Endothelial cell of umbilical vein (primary cell): Measurements from ENCODE around the gene CPXM2. TPM values are rescaled to one million over a fixed set of nuclear protein-coding genes. Genes with fewer than 3 reads are reported as not detected.

Experiments used
- BruUV-seq: library from RNA; stranded (reverse); fragments of 400-500 nt; replicated peaks from 2 replicates; lab custom pipeline; 2021; lab: Mats Ljungman, UMichigan
- CTCF ChIA-PET: fragments of 300-600, 350-600 bp; sonication (Branson Sonifier 250); formaldehyde crosslinking; loops from one replicate; lab custom pipeline; 2021; ENCODE audit warnings: antibody characterized with exemption, inconsistent platforms; lab: Charles Lee
- POLR2A ChIA-PET: fragments of 300-600, 350-600 bp; sonication (Branson Sonifier 250); formaldehyde crosslinking; loops from one replicate; lab custom pipeline; 2021; ENCODE audit warnings: antibody characterized with exemption, inconsistent platforms; lab: Charles Lee
- DNase-seq: peaks from one replicate; pipeline ENCODE4 v3.0.0-alpha.2; 2011; ENCODE audit warnings: low read depth, low spot score
- FAIRE-seq: peaks from 2 replicates; lab custom pipeline; 2011; peaks lifted over from hg19 to GRCh38; lab: Jason Lieb, UNC
- H2AFZ ChIP-seq: 2 replicates; pipeline ENCODE4 v1.6.0; 2012; ENCODE audit warnings: low read depth, low read length, control low read depth, inconsistent platforms
- H3K27ac ChIP-seq: 2 replicates; pipeline ENCODE4 v1.5.1; 2011; ENCODE audit warnings: low read depth, mild to moderate bottlenecking, control low read depth, low read length, moderate library complexity; ENCODE audit not compliant: insufficient read depth
- H3K27me3 ChIP-seq, 2 experiments: 2 replicates each; pipeline versions ENCODE4 v1.6.0 to v1.6.1; 2011; ENCODE audit warnings: low read length in 2 of 2, mixed read lengths in 1 of 2; ENCODE audit not compliant: control insufficient read depth in 2 of 2, insufficient read depth in 2 of 2
- H3K36me3 ChIP-seq, 2 experiments: 2 replicates in 1 of 2; 3 replicates in 1 of 2; pipeline ENCODE4 v1.5.1; 2011; ENCODE audit warnings: low read length in 2 of 2, mild to moderate bottlenecking in 1 of 2, moderate library complexity in 1 of 2; ENCODE audit not compliant: control insufficient read depth in 2 of 2, insufficient read depth in 2 of 2; ENCODE audit errors: extremely low read depth in 1 of 2
- H3K4me1 ChIP-seq: 3 replicates; pipeline ENCODE4 v1.5.1; 2011; ENCODE audit warnings: mild to moderate bottlenecking, low read length; ENCODE audit not compliant: control insufficient read depth, insufficient read depth; ENCODE audit errors: extremely low read depth
- H3K4me2 ChIP-seq: 2 replicates; pipeline ENCODE4 v1.6.1; 2011; ENCODE audit warnings: low read length, control low read depth, mixed read lengths; ENCODE audit not compliant: insufficient read depth
- H3K4me3 ChIP-seq, 3 experiments: fragments of 200-600 bp in 1 of 3; sonication (generic), shearing (Covaris generic) in 1 of 3; replicated peaks in 1 of 3; 2 replicates each; pipeline ENCODE4 v1.5.1; 2011 to 2016; ENCODE audit warnings: control low read depth in 3 of 3, low read length in 3 of 3, mild to moderate bottlenecking in 2 of 3, inconsistent platforms in 1 of 3, low read depth in 1 of 3, moderate library complexity in 1 of 3; ENCODE audit not compliant: insufficient read depth in 1 of 3
- H3K79me2 ChIP-seq: 2 replicates; pipeline ENCODE4 v1.6.0; 2012; ENCODE audit warnings: low read length, inconsistent platforms; ENCODE audit not compliant: control insufficient read depth, insufficient read depth
- H3K9ac ChIP-seq: replicated peaks from 2 replicates; pipeline ENCODE3; 2011; ENCODE audit warnings: low read length, control low read depth; ENCODE audit not compliant: insufficient read depth; ENCODE audit errors: extremely low read depth
- H3K9me1 ChIP-seq: replicated peaks from 3 replicates; pipeline ENCODE4 v1.6.0; 2011; ENCODE audit warnings: mild to moderate bottlenecking, low read length; ENCODE audit not compliant: control insufficient read depth, insufficient read depth; ENCODE audit errors: extremely low read depth
- H3K9me3 ChIP-seq: replicated peaks from 2 replicates; pipeline ENCODE4 v1.5.1; 2012; ENCODE audit warnings: low read length, inconsistent platforms; ENCODE audit not compliant: control insufficient read depth, insufficient read depth
- H4K20me1 ChIP-seq: replicated peaks from 2 replicates; pipeline ENCODE3; 2011; ENCODE audit warnings: mild to moderate bottlenecking, low read length; ENCODE audit not compliant: control insufficient read depth, insufficient read depth; ENCODE audit errors: extremely low read depth
- CTCF ChIP-seq, 2 donors: IDR thresholded peaks; 1 replicate in 1 of 2; 2 replicates in 1 of 2; pipeline ENCODE4 v1.5.1; 2011; ENCODE audit warnings: low read length in 2 of 2, mild to moderate bottlenecking in 2 of 2, moderate library complexity in 2 of 2, control low read depth in 1 of 2, inconsistent platforms in 1 of 2, low read depth in 1 of 2; ENCODE audit not compliant: insufficient read depth in 1 of 2; ENCODE audit errors: extremely low read depth in 1 of 2
- EZH2 ChIP-seq: IDR thresholded peaks from 2 replicates; pipeline ENCODE4 v1.6.1; 2012; ENCODE audit warnings: borderline replicate concordance, low read depth, mild to moderate bottlenecking, moderate library complexity, low read length, inconsistent platforms; ENCODE audit not compliant: severe bottlenecking
- FOS ChIP-seq: IDR thresholded peaks from 2 replicates; pipeline ENCODE4 v1.6.1; 2011; ENCODE audit warnings: mild to moderate bottlenecking, low read length, moderate library complexity, borderline replicate concordance; ENCODE audit not compliant: insufficient read depth
- GATA2 ChIP-seq: IDR thresholded peaks from 2 replicates; pipeline ENCODE4 v1.7.0; 2011; ENCODE audit warnings: low read depth, mild to moderate bottlenecking, moderate library complexity, mixed read lengths, low read length; ENCODE audit not compliant: insufficient read length, insufficient read depth
- JUN ChIP-seq: IDR thresholded peaks from 2 replicates; pipeline ENCODE4 v1.6.1; 2011; ENCODE audit warnings: borderline replicate concordance, low read depth; ENCODE audit not compliant: insufficient read length, insufficient read depth
- MAX ChIP-seq: IDR thresholded peaks from 2 replicates; pipeline ENCODE4 v1.6.1; 2011; ENCODE audit not compliant: insufficient read depth, insufficient read length
- MYC ChIP-seq: IDR thresholded peaks from one replicate; pipeline ENCODE4 v1.6.1; 2011; ENCODE audit warnings: mild to moderate bottlenecking, low read depth, low read length
- POLR2A ChIP-seq: IDR thresholded peaks from 2 replicates; pipeline ENCODE4 v1.6.1; 2012; ENCODE audit warnings: low read depth, mild to moderate bottlenecking, control low read depth, low read length
- POLR2AphosphoS5 ChIP-seq: IDR thresholded peaks from 2 replicates; pipeline ENCODE4 v1.6.1; 2012; ENCODE audit warnings: low read depth, mild to moderate bottlenecking, control low read depth, low read length, moderate library complexity; ENCODE audit not compliant: insufficient read depth
- dilution Hi-C: fragments of 300-500 bp; cut with MboI; formaldehyde crosslinking; loops from one replicate; pipeline ENCODE4 v1.15.0; 2019; ENCODE audit warnings: low sequenced_read_pairs; ENCODE audit not compliant: extremely low pct_ligation_motif_present
- intact Hi-C: fragments of 100-400 bp; cut with micrococcal nuclease; formaldehyde crosslinking; loops from one replicate; pipeline ENCODE4 v1.10.0; 2022
- polyA plus RNA-seq, 4 experiments: library from polyadenylated mRNA; depleted of rRNA in 3 of 4; stranded (reverse) in 3 of 4; unstranded in 1 of 4; fragments of >200 nt; gene quantifications; 2 replicates each; pipeline versions ENCODE4 v1.2.1 to v1.2.3, GENCODE V29; 2011 to 2012; ENCODE audit warnings: missing spikeins in 1 of 4
- total RNA-seq: library from RNA; stranded (reverse); gene quantifications from 2 replicates; pipeline ENCODE4 v1.2.3, GENCODE V29; 2021

CPXM2 gene
- total and polyA plus RNA-seq, 2 donors (not counting 3 experiments of a cell fraction or from before 2014, with no cell fraction given): 1.8 to 2.7 TPM

- H4K20me1 ChIP-seq: no peaks in the 10 kb centered on the region
- TSS peak; percentile 84 for BruUV-seq
- no peaks in the 10 kb centered on the region for H3K9me1 ChIP-seq
- H3K9ac ChIP-seq: peak overlapping the region; percentile 75
- DNase-seq (peak; percentile 28), FAIRE-seq (no peak)
- H3K4me2 ChIP-seq: peak overlapping the region; percentile 72
- H3K4me1 ChIP-seq: peaks cover 32% of the 10 kb centered on the region
- no peaks in the 10 kb centered on the region for H3K9me3 ChIP-seq
- H3K27me3 ChIP-seq: no peaks in the 10 kb centered on the region
- no peaks in the 10 kb centered on the region for H3K79me2 ChIP-seq
- no peak for TF ChIP-seq POLR2AphosphoS5
- TF ChIP-seq MYC: no peak
- TF ChIP-seq MAX: no peak
- no peak for TF ChIP-seq JUN
- no peak for TF ChIP-seq GATA2
- TF ChIP-seq EZH2: no peak
- TF ChIP-seq FOS: no peak
- TF ChIP-seq CTCF (IDR thresholded peaks at IDR 0.05; ENCODE audit: extremely low read depth in 1 of 2, insufficient read depth in 1 of 2, low read depth in 1 of 2, low read length in 2 of 2): no peak
- no peak for TF ChIP-seq POLR2A
- CTCF ChIA-PET: interaction anchor here (1.0 kb wide), 1 partner anchor 23 kb away, joined by 3 read pairs; no protein-coding TSS in a partner anchor
- dilution Hi-C loops (no loop called here), intact Hi-C loops (loop anchor here (1.0 to 10.0 kb wide), 3 partner anchors 317 to 800 kb away; partner anchors contain the start of genes IKZF5 and OAT)
- no peak overlapping the region for H3K4me3 ChIP-seq
- peak overlapping the region; percentile 68 for H2AFZ ChIP-seq
- POLR2A ChIA-PET: no interaction called here
- no peaks in the 10 kb centered on the region for H3K36me3 ChIP-seq
- H3K27ac ChIP-seq: peak overlapping the region; percentile 89
These were observed 83.3 kb downstream of the CPXM2 start for GRCh38 chr10:123808286-123808685.
